HEK293 (cell line): ENCODE data around the gene SLAMF1.

Experiments
- CTCF ChIP-seq: fragments of 450-650 bp; formaldehyde crosslinking; IDR thresholded peaks from 2 replicates; pipeline ENCODE4 v1.5.1; 2016; ENCODE audit warnings: missing biosample characterization, missing genetic modification characterization
- ZNF280D ChIP-seq: fragments of 450-650 bp; formaldehyde crosslinking; IDR thresholded peaks from 2 replicates; pipeline ENCODE4 v1.5.1; 2016; ENCODE audit warnings: missing biosample characterization, missing genetic modification characterization

GRCh38 chr1:160646180-160646579, 664 bp downstream of the SLAMF1 start:
- no peak for TF ChIP-seq ZNF280D
- TF ChIP-seq CTCF (tag by site-specific recombination) = no peak
